HL-60/S4 treated with retinoic acid at 250 ng/mL for 4 days and 3 days (cell line): ENCODE results near the gene MDFIC.

Experiments
- in situ Hi-C: fragments of 300-500 bp; cut with MboI; formaldehyde crosslinking; loops from 2 replicates; pipeline ENCODE4 v1.7.0; 2022; ENCODE audit warnings: low sequenced_read_pairs

Gene MDFIC

GRCh38 chr7:115032715-115033703 is 111.1 kb downstream of the MDFIC start:
- in situ Hi-C loops, result no loop called here

DNA sequence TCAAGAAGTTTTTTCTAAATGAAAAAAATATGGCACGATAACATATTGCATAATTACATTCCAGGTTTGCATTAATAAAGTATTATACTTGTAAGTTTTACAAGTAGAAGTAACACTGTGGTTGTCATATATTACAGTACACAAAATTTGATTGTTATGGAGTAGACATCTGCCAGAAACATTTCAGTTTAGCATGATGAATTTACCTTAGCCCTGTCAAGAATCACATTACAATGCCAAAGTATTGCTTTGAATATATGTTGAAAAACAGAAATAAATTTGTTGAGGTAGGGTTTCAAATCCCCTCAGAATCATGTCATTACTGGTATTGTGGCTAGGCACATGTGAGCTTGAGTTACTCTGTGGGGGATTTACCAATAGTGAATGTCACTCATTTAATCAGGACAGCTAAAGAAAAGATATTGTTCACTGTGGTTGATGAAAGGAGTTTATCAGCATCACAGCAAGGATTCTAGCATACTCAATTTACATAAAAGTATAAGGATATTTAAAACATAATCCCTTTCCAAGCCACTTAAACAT is 112.1 kb downstream of the MDFIC start:
- in situ Hi-C loops, result no loop called here

GRCh38 chr7:115034515-115034914 is 112.6 kb downstream of the MDFIC start:
- in situ Hi-C loops, result no loop called here

DNA sequence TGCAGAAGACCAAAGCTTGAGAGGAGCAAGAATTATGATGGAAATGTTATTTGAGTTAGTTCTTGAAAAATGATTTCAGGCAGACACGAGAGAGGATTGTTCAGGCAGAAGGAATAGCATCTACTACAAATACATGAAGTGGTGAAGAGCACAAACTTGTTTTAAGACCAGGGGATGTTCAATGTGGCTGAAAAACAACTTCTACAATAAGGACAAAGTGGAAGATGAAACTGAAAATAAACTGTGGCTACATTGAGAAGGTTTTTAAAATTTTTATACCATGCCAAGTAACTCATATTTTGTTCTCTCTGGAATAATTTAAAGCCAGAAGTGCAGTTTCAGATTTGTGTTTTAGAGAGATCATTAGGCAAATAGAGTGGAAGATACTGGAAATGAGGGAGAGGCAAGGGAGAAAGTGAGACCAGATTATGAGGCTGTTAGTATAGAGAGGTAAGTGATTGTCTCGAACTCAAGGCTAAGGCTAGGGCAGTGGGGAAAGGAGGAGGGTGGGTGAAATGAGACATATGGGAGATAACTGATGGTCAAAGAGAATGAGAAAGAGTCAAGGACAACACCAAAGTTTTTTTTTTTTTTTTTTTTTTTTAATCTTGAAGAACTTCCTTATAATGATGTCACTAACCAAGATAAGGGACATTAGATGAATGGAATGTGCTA is 115.4 kb downstream of the MDFIC start:
- in situ Hi-C loops, result no loop called here

- in situ Hi-C loops, result no loop called here
These were observed 116.3 kb downstream of the MDFIC start for GRCh38 chr7:115038158-115038557.

GRCh38 chr7:115040057-115040456 is 118.2 kb downstream of the MDFIC start:
- in situ Hi-C loops, result no loop called here

DNA sequence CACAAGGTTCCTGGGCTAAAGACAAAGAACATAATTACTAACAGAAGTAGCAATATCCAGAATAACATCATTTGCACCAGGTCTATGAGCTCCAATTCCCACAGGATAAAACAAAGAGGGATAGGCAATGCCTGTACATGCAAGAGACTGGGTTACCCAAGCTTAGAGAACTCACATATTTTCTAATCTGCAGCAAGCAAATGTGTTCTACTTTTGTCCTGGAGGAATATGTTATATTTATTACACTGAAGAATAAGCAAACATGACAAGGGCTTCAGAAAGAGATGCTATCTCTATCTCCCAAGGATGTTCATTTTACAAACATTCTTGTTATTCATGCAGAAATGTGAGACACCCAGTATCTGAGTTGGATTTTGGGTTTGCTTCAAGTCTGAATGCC is 118.6 kb downstream of the MDFIC start:
- in situ Hi-C loops, result no loop called here

DNA sequence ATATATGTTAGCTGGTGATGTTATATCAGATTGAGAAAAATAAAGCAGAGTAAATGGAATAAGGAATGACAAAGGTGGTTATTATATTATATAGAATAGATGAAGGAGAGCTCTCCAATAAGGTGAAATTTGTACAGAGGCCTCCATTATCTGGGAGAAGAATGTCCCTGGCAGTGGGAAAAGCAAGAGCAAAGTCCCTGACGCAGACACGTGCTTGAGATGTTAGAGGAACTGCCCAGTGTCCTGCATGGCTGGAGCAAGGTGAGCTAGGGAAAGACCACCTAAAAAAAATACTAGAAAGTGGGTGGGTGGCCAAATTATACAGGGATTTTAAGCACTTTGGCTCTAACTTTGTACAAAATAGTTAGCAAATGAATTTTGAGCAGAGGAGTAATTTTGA is 120.7 kb downstream of the MDFIC start:
- in situ Hi-C loops, result no loop called here

GRCh38 chr7:115043605-115044004 is 121.7 kb downstream of the MDFIC start:
- in situ Hi-C loops, result no loop called here

DNA sequence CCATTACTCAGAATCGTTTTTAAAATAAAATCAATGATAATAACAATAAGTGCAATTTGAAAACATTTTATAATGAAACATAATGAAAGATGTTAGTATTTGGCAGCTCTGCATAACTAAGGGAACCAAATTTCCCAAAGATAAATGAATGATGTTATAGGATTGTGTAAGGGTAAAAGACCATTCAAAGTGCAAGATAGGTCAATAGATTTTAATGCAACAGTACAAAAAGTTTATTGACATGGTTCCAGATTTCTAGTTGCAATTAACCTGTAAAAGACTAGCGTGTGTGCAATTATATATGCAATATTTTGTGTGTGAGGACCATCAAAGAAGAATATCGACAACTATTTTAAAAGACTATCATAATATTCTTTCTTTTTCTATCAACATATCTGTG is 122.3 kb downstream of the MDFIC start:
- in situ Hi-C loops, result no loop called here

DNA sequence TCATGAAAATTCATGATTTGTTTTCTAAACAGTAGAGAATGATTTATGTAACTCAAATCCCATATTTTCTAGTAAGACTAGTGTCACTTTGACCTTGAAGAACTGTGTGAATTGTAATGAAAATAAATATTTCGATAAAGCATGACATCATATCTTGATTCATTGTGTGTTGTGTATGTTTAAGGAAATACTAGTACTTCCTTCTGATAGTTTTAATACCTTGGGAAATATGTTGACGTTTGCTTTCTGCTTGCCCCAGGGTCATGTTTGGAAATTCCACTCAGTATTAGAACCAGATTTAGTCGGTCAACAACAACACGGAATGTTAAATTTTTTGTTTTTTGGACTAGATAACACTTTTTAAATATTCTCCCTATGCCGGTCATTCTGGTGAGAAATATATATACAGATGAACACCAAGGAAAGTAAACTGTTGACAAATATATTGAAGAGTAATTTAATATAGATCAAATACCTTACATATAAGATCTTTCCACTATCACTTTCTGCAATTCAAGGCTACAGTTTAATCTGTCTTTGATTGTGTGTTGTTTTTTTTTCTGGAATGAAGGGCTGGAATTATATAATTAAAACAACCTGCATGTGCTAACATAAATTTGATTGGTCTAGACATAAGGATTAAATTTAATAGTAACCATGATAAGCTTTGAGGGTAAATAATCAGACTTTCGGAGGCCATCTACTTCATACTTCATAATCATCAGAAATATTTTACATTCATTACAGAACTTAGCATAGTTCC is 126.2 kb downstream of the MDFIC start:
- in situ Hi-C loops, result no loop called here

DNA sequence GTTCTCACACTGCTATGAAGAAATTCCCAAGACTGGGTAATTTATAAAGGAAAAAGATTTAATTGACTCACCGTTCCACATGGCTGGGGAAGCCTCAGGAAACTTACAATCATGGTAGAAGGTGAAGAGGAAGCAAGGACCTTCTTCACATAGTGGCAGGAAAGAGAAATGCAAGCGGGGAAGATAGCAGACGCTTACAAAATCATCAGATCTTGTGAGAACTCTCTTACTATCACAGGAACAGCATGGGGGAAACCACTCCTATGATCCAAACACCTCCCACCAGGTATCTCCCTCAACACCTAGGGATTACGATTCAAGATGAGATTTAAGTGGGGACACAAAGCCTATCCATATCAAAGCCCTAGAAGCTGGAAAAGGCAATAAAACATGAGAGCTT is 130.8 kb downstream of the MDFIC start:
- in situ Hi-C loops, result no loop called here

GRCh38 chr7:115054478-115055065 is 132.7 kb downstream of the MDFIC start:
- in situ Hi-C loops, result no loop called here

GRCh38 chr7:115056019-115056418 is 134.1 kb downstream of the MDFIC start:
- in situ Hi-C loops, result no loop called here

GRCh38 chr7:115058726-115059125 is 136.8 kb downstream of the MDFIC start:
- in situ Hi-C loops, result no loop called here

DNA sequence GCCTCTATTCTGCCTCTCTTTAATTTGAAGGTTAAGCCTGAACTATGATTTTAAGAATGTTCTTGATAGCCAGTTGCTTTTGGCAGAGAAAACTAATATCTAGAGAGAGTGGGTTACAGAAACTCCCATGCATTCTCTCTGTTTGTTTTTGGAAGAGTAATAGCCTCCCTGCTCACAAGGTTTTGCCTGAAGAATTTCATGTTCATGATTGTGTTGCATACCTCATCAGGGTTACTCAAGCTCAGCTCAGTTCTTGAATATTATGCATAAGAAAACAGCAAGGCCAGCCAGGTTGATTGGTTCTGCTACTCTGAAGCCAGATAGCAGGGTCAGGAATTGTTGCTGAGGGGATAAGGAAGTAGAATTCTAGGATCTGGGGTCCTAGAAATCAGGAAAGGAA is 137.4 kb downstream of the MDFIC start:
- in situ Hi-C loops, result no loop called here

DNA sequence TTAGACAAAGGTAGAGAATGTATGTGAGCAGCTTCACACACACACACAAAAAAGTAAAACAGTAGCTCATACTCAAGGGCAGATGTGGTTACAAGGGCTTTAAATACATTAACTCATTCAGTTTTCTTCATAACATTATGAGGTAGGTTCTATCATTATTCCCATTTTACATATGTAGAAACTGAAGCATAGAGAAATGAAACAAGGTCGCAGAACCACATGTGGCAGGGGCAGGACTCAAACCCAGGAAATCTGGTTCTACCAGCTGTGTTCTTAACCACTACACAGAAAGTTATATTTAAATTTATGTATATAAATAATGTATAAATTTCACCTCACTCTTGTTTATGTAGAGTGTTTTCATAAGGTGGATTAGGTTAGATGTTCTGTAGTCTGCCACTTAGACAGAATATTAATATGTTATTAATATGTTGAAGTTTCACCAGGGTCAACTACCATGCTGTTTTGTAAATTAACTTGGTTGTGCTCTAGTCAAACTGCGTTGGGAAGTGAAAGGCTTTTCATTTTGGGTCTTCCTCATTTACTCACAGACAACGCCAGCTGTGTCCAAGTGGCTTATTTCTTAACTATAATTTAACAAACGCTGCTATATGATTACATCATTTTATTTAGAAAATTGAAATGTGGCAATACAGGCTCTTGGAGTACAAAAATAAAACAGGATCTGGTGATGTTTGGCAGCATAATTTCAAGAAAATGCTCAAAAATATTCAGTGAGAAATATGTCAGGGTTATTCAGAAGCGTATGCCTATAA is 138.4 kb downstream of the MDFIC start:
- in situ Hi-C loops, result no loop called here

DNA sequence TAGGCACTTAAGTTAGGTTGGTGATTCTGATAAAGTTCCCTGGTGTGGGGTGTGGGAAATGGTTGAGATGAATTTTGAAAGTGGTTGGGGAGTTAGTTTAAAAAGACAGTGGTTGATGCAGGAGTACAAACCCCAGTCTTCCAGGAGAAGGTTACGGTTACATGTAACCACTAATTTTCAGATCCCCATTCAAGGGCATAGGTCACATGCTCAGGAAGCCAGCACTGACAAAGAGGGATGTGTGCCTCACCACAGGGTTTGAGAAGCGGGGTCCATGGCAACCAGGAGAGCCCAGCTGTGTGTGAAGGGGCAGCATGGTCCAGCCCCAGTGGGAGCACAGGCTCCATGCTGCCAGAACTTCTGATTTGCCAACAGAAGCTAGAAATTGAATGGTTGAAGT is 144.2 kb downstream of the MDFIC start:
- in situ Hi-C loops, result no loop called here

- in situ Hi-C loops, result no loop called here
These were observed 144.7 kb downstream of the MDFIC start for GRCh38 chr7:115066634-115067033.

DNA sequence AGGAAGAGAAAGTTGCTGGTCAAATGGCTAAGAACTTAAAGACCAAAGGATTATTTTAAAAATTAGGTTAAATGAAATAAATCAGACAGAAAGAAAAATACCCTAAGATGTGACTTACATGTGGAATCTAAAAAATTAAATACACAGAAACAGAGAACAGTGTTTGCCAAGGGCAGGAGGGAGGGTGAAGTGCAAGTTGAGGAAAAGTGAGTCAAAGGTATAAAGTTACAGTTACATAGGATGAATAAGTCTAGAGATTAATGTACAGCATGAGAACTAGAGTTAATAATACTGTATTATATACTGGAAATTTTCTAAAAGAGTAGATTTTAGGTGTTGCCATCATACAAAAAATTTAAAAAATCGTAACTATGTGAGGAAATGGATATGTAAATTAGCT is 146.3 kb downstream of the MDFIC start:
- in situ Hi-C loops, result no loop called here
